K562 (cell line): ENCODE data around the gene SERAC1. TPM values are rescaled to one million over a fixed set of nuclear protein-coding genes. Genes with fewer than 3 reads are reported as not detected.

Experiments
- ATAC-seq: fragments of 200-7000 bp; cut with Tn5 transposase; 3 replicates; pipeline ENCODE4 v1.9.1; 2020; ENCODE audit warnings: moderate library complexity
- BruUV-seq: library from RNA; stranded (reverse); fragments of 400-500 nt; replicated peaks from 2 replicates; lab custom pipeline; 2021; lab: Mats Ljungman, UMichigan
- CTCF ChIA-PET: fragments of 300-600 bp; formaldehyde crosslinking; extraction: SDS; loops from one replicate; lab custom pipeline; 2021; ENCODE audit warnings: low intra/inter-chr PET ratio; lab: Yijun Ruan, JAX
- POLR2A ChIA-PET: fragments of 300-600, 350-650 bp; sonication (Branson Sonifier 250); formaldehyde crosslinking; extraction: SDS; loops from one replicate; lab custom pipeline; 2021; ENCODE audit warnings: antibody characterized with exemption, inconsistent platforms; lab: Yijun Ruan, JAX
- DNase-seq, 4 experiments: peaks; one replicate each; pipeline versions ENCODE4 v3.0.0 to v3.0.0-alpha.2; 2011 to 2018; ENCODE audit warnings: low spot score in 3 of 4, mixed read lengths in 3 of 4; ENCODE audit errors: extremely low read depth in 1 of 4
- FAIRE-seq: peaks from 2 replicates; lab custom pipeline; 2011; peaks lifted over from hg19 to GRCh38; lab: Jason Lieb, UNC
- H2AFZ ChIP-seq: 2 replicates; pipeline ENCODE4 v1.6.0; 2011; ENCODE audit warnings: low read depth, low read length, control low read depth, inconsistent platforms
- H3K27ac ChIP-seq: fragments of 200-600 bp; 3 replicates; pipeline ENCODE4 v1.8.0; 2011; ENCODE audit warnings: low read depth, mild to moderate bottlenecking, control low read depth, inconsistent platforms, low read length, moderate library complexity, mixed read lengths; ENCODE audit errors: extremely low read depth
- H3K27me3 ChIP-seq, 2 experiments: fragments of 300-600 bp in 1 of 2; 2 replicates in 1 of 2; 3 replicates in 1 of 2; pipeline versions ENCODE4 v1.6.0 to v1.8.0; 2011; ENCODE audit warnings: inconsistent platforms in 2 of 2, low read length in 2 of 2, mild to moderate bottlenecking in 1 of 2, mixed read lengths in 1 of 2, moderate library complexity in 1 of 2; ENCODE audit not compliant: control insufficient read depth in 2 of 2, insufficient read depth in 2 of 2
- H3K36me3 ChIP-seq: fragments of 300-600 bp; 3 replicates; pipeline ENCODE4 v1.8.0; 2011; ENCODE audit warnings: mild to moderate bottlenecking, low read length, inconsistent platforms; ENCODE audit not compliant: control insufficient read depth, insufficient read depth
- H3K4me1 ChIP-seq, 2 experiments: fragments of 200-600 bp in 1 of 2; replicated peaks in 1 of 2; 2 replicates in 1 of 2; 3 replicates in 1 of 2; pipeline versions ENCODE4 v1.5.1 to v1.8.0; 2011; ENCODE audit warnings: inconsistent platforms in 2 of 2, low read length in 2 of 2, mild to moderate bottlenecking in 1 of 2, mixed read lengths in 1 of 2, moderate library complexity in 1 of 2; ENCODE audit not compliant: control insufficient read depth in 2 of 2, insufficient read depth in 2 of 2
- H3K4me2 ChIP-seq: 2 replicates; pipeline ENCODE4 v1.6.1; 2011; ENCODE audit warnings: low read length, control low read depth, inconsistent platforms, mixed read lengths; ENCODE audit not compliant: insufficient read depth
- H3K4me3 ChIP-seq: fragments of 200-600 bp; sonication (generic), shearing (Covaris generic); 2 replicates; pipeline ENCODE4 v1.5.1; 2016; ENCODE audit warnings: control low read depth, inconsistent platforms
- H3K79me2 ChIP-seq: fragments of 200-600 bp; 3 replicates; pipeline ENCODE4 v1.8.0; 2011; ENCODE audit warnings: low read length, inconsistent platforms; ENCODE audit not compliant: control insufficient read depth, insufficient read depth
- H3K9ac ChIP-seq, 2 experiments: 2 replicates each; pipeline versions ENCODE4 v1.6.0 to v1.6.1; 2011; ENCODE audit warnings: low read depth in 2 of 2, low read length in 2 of 2, control low read depth in 1 of 2, inconsistent platforms in 1 of 2, mild to moderate bottlenecking in 1 of 2, mixed read lengths in 1 of 2; ENCODE audit not compliant: insufficient read depth in 1 of 2
- H3K9me1 ChIP-seq: one replicate; pipeline ENCODE4 v1.6.0; 2011; ENCODE audit warnings: inconsistent platforms, mild to moderate bottlenecking, low read length, moderate library complexity; ENCODE audit not compliant: control insufficient read depth, insufficient read depth
- H3K9me3 ChIP-seq: replicated peaks from 2 replicates; pipeline ENCODE4 v1.5.1; 2011; ENCODE audit warnings: low read depth, low read length, inconsistent platforms; ENCODE audit not compliant: control insufficient read depth, insufficient read depth
- H4K20me1 ChIP-seq: replicated peaks from 2 replicates; pipeline ENCODE4 v1.6.1; 2011; ENCODE audit warnings: low read length, inconsistent platforms, mixed read lengths; ENCODE audit not compliant: control insufficient read depth, insufficient read depth
- ARID2 ChIP-seq: fragments of 450-650 bp; IDR thresholded peaks from 2 replicates; pipeline ENCODE4 v1.6.1; 2017; ENCODE audit warnings: antibody characterized with exemption, mild to moderate bottlenecking
- CGGBP1 ChIP-seq: fragments of 250-450 bp; sonication (Bioruptor Pico); IDR thresholded peaks from 2 replicates; pipeline ENCODE4 v1.9.0; 2021; ENCODE audit warnings: mild to moderate bottlenecking
- KAT2B ChIP-seq: IDR thresholded peaks from one replicate; pipeline ENCODE4 v1.6.1; 2012; ENCODE audit warnings: low read depth, mild to moderate bottlenecking, control low read depth, inconsistent platforms, low read length, moderate library complexity
- NR2C2 ChIP-seq, 2 experiments: fragments of 200-800 bp in 1 of 2; sonication (Bioruptor generic) in 1 of 2; sonication (generic) in 1 of 2; formaldehyde crosslinking in 1 of 2; IDR thresholded peaks; 2 replicates each; pipeline versions ENCODE4 v1.6.1 to v1.8.0; 2016 to 2022; ENCODE audit warnings: mild to moderate bottlenecking in 1 of 2, missing compliant biosample characterization in 1 of 2, missing genetic modification characterization in 1 of 2, missing genetic modification reagents in 1 of 2
- SAFB ChIP-seq: fragments of 200-400 bp; formaldehyde crosslinking; IDR thresholded peaks from 2 replicates; pipeline ENCODE4 v1.6.1; 2017; ENCODE audit warnings: low read depth, low read length, borderline replicate concordance
- SIN3A ChIP-seq, 2 experiments: fragments of 150-350 bp in 1 of 2; IDR thresholded peaks; 2 replicates each; pipeline ENCODE4 v1.6.1; 2011 to 2016; ENCODE audit warnings: borderline replicate concordance in 2 of 2, low read depth in 2 of 2, low read length in 2 of 2, mild to moderate bottlenecking in 2 of 2, moderate library complexity in 2 of 2; ENCODE audit not compliant: control insufficient read depth in 1 of 2
- SP2 ChIP-seq: IDR thresholded peaks from 2 replicates; pipeline ENCODE4 v1.6.1; 2011; ENCODE audit warnings: mild to moderate bottlenecking, low read depth, low read length, moderate library complexity; ENCODE audit not compliant: poor library complexity, severe bottlenecking; ENCODE audit errors: extremely low read depth
- ZNF318 ChIP-seq, 2 experiments: fragments of 450-650 bp; IDR thresholded peaks; 2 replicates each; pipeline ENCODE4 v1.6.1; 2016; ENCODE audit warnings: mild to moderate bottlenecking in 2 of 2, borderline replicate concordance in 1 of 2, low read depth in 1 of 2, moderate library complexity in 1 of 2
- WGBS: fragments of 100-300 bp; shearing (Covaris generic); methylation state at CpG from one replicate; pipeline ENCODE4 v1.1.6; 2016; ENCODE audit warnings: low coverage, mixed read lengths; ENCODE audit not compliant: insufficient coverage; ENCODE audit errors: missing lambda C conversion rate; 5-methylcytosine and 5-hydroxymethylcytosine counted together
- in situ Hi-C: fragments of 300-500 bp; cut with MboI; formaldehyde crosslinking; loops from 4 replicates; pipeline ENCODE4 v1.15.0; 2018; ENCODE audit warnings: inconsistent platforms, mixed read lengths
- intact Hi-C: fragments of 100-400 bp; cut with micrococcal nuclease; formaldehyde crosslinking; loops from 2 replicates; pipeline ENCODE4 v1.14.2; 2022
- polyA plus RNA-seq, 8 experiments: library from polyadenylated mRNA; depleted of rRNA in 4 of 8; stranded (reverse) in 5 of 8; unstranded in 3 of 8; fragments of >200 nt; fragmentation: Nextera tagmentation in 2 of 8; fragmentation: Illumina TruSeq in 1 of 8; extraction: Ambion mirVana in 2 of 8; extraction: Trizol in 1 of 8; gene quantifications; 2 replicates each; pipeline versions ENCODE4 v1.2.1 to v1.2.3, GENCODE V29; 2011 to 2014; ENCODE audit warnings: inconsistent platforms in 1 of 8, missing spikeins in 1 of 8
- total RNA-seq, 7 experiments: library from RNA; depleted of rRNA in 6 of 7; stranded (reverse); fragments of >200 nt in 6 of 7; fragmentation: Illumina TruSeq in 2 of 7; extraction: Trizol in 2 of 7; gene quantifications; 2 replicates each; pipeline versions ENCODE4 v1.2.1 to v1.2.3, GENCODE V29; 2011 to 2021; ENCODE audit warnings: low replicate concordance in 1 of 7

Gene SERAC1
- total and polyA plus RNA-seq, 9 of the 15 experiments (the other 6 are each of a cell fraction or from before 2014, with no cell fraction given): 1.8 to 6.2 (median 2.8) TPM

- no peaks in the 10 kb centered on the region for H4K20me1 ChIP-seq
- no peaks in the 10 kb centered on the region for H3K79me2 ChIP-seq
- H3K4me3 ChIP-seq: no peak overlapping the region
- in situ Hi-C loops: no loop called here
- ATAC-seq (no peak), DNase-seq (no peak), FAIRE-seq (no peak)
- no peak for TF ChIP-seq NR2C2 (CRISPR knock-in tag; IDR thresholded peaks at IDR 0.05)
- no peak for TF ChIP-seq NR2C2 (tag; IDR thresholded peaks at IDR 0.05)
- TF ChIP-seq KAT2B: no peak
- TF ChIP-seq ARID2: no peak
- TF ChIP-seq SIN3A (IDR thresholded peaks at IDR 0.05; ENCODE audit: borderline replicate concordance in 2 of 2, control insufficient read depth in 1 of 2, low read depth in 2 of 2, low read length in 2 of 2): no peak
- no peak for TF ChIP-seq SAFB
- TF ChIP-seq SP2: no peak
- no peak for TF ChIP-seq CGGBP1 (CRISPR knock-in tag)
- TF ChIP-seq ZNF318 (IDR thresholded peaks at IDR 0.05; ENCODE audit: borderline replicate concordance in 1 of 2, low read depth in 1 of 2): no peak
- ChIA-PET POLR2A (interaction anchor here (1.6 to 2.5 kb wide), 2 partner anchors 11 to 15 kb away, joined by 4 to 14 read pairs; no protein-coding TSS in a partner anchor), CTCF (no interaction called here)
- intact Hi-C loops: no loop called here
- H3K27ac ChIP-seq: no peak overlapping the region
- H3K36me3 ChIP-seq: peaks cover 67% of the 10 kb centered on the region
- H3K9me1 ChIP-seq: peaks cover 2% of the 10 kb centered on the region
- 94% methylated on average over 14 of the region's 14 CpGs for whole genome bisulfite sequencing
- no TSS peak for BruUV-seq
- H3K4me2 ChIP-seq: no peak overlapping the region
- H3K9me3 ChIP-seq: no peaks in the 10 kb centered on the region
- H2AFZ ChIP-seq: no peak overlapping the region
- no peaks in the 10 kb centered on the region for H3K27me3 ChIP-seq
- no peaks in the 10 kb centered on the region for H3K4me1 ChIP-seq
- H3K9ac ChIP-seq: no peak overlapping the region
Observed at GRCh38 chr6:158087224-158087867, 80.7 kb downstream of the SERAC1 start.
